Neural progenitor cell (in vitro differentiated cells): ENCODE data around the gene ANKRD11. TPM values are rescaled to one million over a fixed set of nuclear protein-coding genes. Genes with fewer than 3 reads are reported as not detected.

Experiments
- DNase-seq: peaks from one replicate; pipeline ENCODE4 v3.0.0-alpha.2; 2016; ENCODE audit warnings: low spot score
- H2AFZ ChIP-seq: fragments of 200-600 bp; sonication (generic); replicated peaks from 2 replicates; pipeline ENCODE4 v1.6.1; 2016; ENCODE audit warnings: antibody characterized with exemption
- H3F3A ChIP-seq: fragments of 200-600 bp; sonication (generic); 2 replicates; pipeline ENCODE4 v1.6.1; 2016; ENCODE audit warnings: antibody characterized with exemption, low read depth
- H3K27ac ChIP-seq: fragments of 200-600 bp; sonication (generic); 2 replicates; pipeline ENCODE4 v1.5.1; 2016; ENCODE audit warnings: mild to moderate bottlenecking
- H3K27me3 ChIP-seq: fragments of 200-600 bp; sonication (generic); 2 replicates; pipeline ENCODE4 v1.6.1; 2016; ENCODE audit warnings: mild to moderate bottlenecking, moderate library complexity
- H3K36me3 ChIP-seq: fragments of 200-600 bp; sonication (generic); 2 replicates; pipeline ENCODE4 v1.5.1; 2016
- H3K4me1 ChIP-seq: fragments of 200-600 bp; sonication (generic); 2 replicates; pipeline ENCODE4 v1.6.1; 2016; ENCODE audit warnings: mixed run types
- H3K4me2 ChIP-seq: fragments of 200-600 bp; sonication (generic); 2 replicates; pipeline ENCODE4 v1.6.1; 2016
- H3K4me3 ChIP-seq: fragments of 200-600 bp; sonication (generic); 2 replicates; pipeline ENCODE4 v1.5.1; 2016
- H3K79me2 ChIP-seq: fragments of 200-600 bp; sonication (generic); 2 replicates; pipeline ENCODE4 v1.6.1; 2016; ENCODE audit warnings: low read depth
- H3K9ac ChIP-seq: fragments of 200-600 bp; sonication (generic); 2 replicates; pipeline ENCODE4 v1.6.1; 2016
- H3K9me3 ChIP-seq: fragments of 200-600 bp; sonication (generic); 2 replicates; pipeline ENCODE4 v1.5.1; 2016; ENCODE audit warnings: low read depth
- H4K20me1 ChIP-seq: fragments of 200-600 bp; sonication (generic); 2 replicates; pipeline ENCODE4 v1.6.1; 2016; ENCODE audit warnings: low read depth
- H3K27ac Mint-ChIP-seq: 3 replicates; pipeline ENCODE4 v1.8.0; 2021; ENCODE audit warnings: mixed read lengths
- H3K27me3 Mint-ChIP-seq: 2 replicates; pipeline ENCODE4 v1.8.0; 2022; ENCODE audit warnings: low read depth, mild to moderate bottlenecking, inconsistent platforms, moderate library complexity, mixed read lengths; ENCODE audit not compliant: insufficient read depth
- H3K36me3 Mint-ChIP-seq: 3 replicates; pipeline ENCODE4 v1.8.0; 2021; ENCODE audit warnings: mixed read lengths
- H3K4me1 Mint-ChIP-seq: 3 replicates; pipeline ENCODE4 v1.8.0; 2021; ENCODE audit warnings: mixed read lengths
- H3K4me3 Mint-ChIP-seq: 3 replicates; pipeline ENCODE4 v1.8.0; 2021; ENCODE audit warnings: mild to moderate bottlenecking, moderate library complexity, mixed read lengths
- H3K9me3 Mint-ChIP-seq: 3 replicates; pipeline ENCODE4 v1.8.0; 2020; ENCODE audit warnings: mixed read lengths
- EZH2 ChIP-seq: fragments of 200-600 bp; sonication (generic); IDR thresholded peaks from 2 replicates; pipeline ENCODE4 v1.6.1; 2017; ENCODE audit warnings: antibody characterized with exemption, mild to moderate bottlenecking, moderate library complexity
- EZH2phosphoT487 ChIP-seq: fragments of 200-600 bp; sonication (generic); IDR thresholded peaks from 2 replicates; pipeline ENCODE4 v1.6.1; 2017; ENCODE audit warnings: antibody characterized with exemption
- total RNA-seq: library from RNA; depleted of rRNA; stranded (reverse); fragments of >200 nt; gene quantifications from 2 replicates; pipeline ENCODE4 v1.2.3, GENCODE V29; 2015; ENCODE audit warnings: low replicate concordance
- TF ChIP-seq, protein P1 (sequence below): fragments of 200-600 bp; sonication (generic); IDR thresholded peaks from 2 replicates; pipeline ENCODE4 v1.5.1; 2017; ENCODE audit warnings: antibody characterized with exemption, mild to moderate bottlenecking

ANKRD11 gene
- total RNA-seq, 1 donor from 2014 or later = 47.3 TPM

DNA sequence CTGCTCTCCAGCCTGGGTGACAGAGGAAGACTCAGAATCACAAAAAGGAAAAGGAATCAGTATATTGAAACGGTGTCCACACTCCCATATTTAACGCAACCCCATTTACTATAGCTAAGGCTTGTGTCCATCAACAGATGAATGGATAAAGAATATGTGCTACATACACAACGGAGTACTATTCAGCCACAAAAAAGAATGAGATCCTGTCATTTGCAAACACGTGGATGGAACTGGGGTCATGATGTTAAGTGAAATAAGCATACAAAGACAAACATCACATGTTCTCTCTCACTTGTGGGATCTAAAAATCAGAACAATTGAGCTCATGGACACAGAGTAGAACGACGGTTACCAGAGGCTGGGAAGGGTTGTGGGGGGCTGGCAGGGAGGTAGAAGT is 217.7 kb downstream of the ANKRD11 start:
- DNase-seq = no peak
- H3K27ac ChIP-seq = no peak overlapping the region
- no peak overlapping the region for H3K27ac Mint-ChIP-seq
- peaks cover 2% of the 10 kb centered on the region for H3K4me1 Mint-ChIP-seq
- no peaks in the 10 kb centered on the region for H3K9me3 ChIP-seq
- H4K20me1 ChIP-seq = peaks cover 20% of the 10 kb centered on the region
- no peak overlapping the region for H2AFZ ChIP-seq
- H3K36me3 ChIP-seq = no peaks in the 10 kb centered on the region
- peaks cover 7% of the 10 kb centered on the region for H3K79me2 ChIP-seq
- H3K27me3 Mint-ChIP-seq = peaks cover 7% of the 10 kb centered on the region
- H3K4me3 Mint-ChIP-seq = no peak overlapping the region
- no peaks in the 10 kb centered on the region for H3F3A ChIP-seq
- TF ChIP-seq EZH2 (no peak), EZH2phosphoT487 (no peak)
- TF ChIP-seq, protein P1, sequence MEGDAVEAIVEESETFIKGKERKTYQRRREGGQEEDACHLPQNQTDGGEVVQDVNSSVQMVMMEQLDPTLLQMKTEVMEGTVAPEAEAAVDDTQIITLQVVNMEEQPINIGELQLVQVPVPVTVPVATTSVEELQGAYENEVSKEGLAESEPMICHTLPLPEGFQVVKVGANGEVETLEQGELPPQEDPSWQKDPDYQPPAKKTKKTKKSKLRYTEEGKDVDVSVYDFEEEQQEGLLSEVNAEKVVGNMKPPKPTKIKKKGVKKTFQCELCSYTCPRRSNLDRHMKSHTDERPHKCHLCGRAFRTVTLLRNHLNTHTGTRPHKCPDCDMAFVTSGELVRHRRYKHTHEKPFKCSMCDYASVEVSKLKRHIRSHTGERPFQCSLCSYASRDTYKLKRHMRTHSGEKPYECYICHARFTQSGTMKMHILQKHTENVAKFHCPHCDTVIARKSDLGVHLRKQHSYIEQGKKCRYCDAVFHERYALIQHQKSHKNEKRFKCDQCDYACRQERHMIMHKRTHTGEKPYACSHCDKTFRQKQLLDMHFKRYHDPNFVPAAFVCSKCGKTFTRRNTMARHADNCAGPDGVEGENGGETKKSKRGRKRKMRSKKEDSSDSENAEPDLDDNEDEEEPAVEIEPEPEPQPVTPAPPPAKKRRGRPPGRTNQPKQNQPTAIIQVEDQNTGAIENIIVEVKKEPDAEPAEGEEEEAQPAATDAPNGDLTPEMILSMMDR = no peak
- H3K27me3 ChIP-seq = no peaks in the 10 kb centered on the region
- no peak overlapping the region for H3K9ac ChIP-seq
- H3K36me3 Mint-ChIP-seq = peaks cover 26% of the 10 kb centered on the region
- no peak overlapping the region for H3K4me3 ChIP-seq
- no peaks in the 10 kb centered on the region for H3K4me1 ChIP-seq
- no peaks in the 10 kb centered on the region for H3K9me3 Mint-ChIP-seq
- H3K4me2 ChIP-seq = no peak overlapping the region

- no peak overlapping the region for H3K27ac Mint-ChIP-seq
- H3F3A ChIP-seq = no peaks in the 10 kb centered on the region
- no peak overlapping the region for H2AFZ ChIP-seq
- H3K4me1 Mint-ChIP-seq = no peaks in the 10 kb centered on the region
- no peaks in the 10 kb centered on the region for H3K9me3 Mint-ChIP-seq
- no peak overlapping the region for H3K27ac ChIP-seq
- no peak for DNase-seq
- H3K27me3 ChIP-seq = no peaks in the 10 kb centered on the region
- no peak overlapping the region for H3K4me2 ChIP-seq
- no peak overlapping the region for H3K4me3 Mint-ChIP-seq
- peaks cover 23% of the 10 kb centered on the region for H3K36me3 Mint-ChIP-seq
- H4K20me1 ChIP-seq = peaks cover 16% of the 10 kb centered on the region
- H3K4me1 ChIP-seq = no peaks in the 10 kb centered on the region
- TF ChIP-seq, protein P1 = no peak
- TF ChIP-seq EZH2 (no peak), EZH2phosphoT487 (no peak)
- H3K9me3 ChIP-seq = no peaks in the 10 kb centered on the region
- H3K27me3 Mint-ChIP-seq = peaks cover 5% of the 10 kb centered on the region
- H3K36me3 ChIP-seq = no peaks in the 10 kb centered on the region
- H3K4me3 ChIP-seq = no peak overlapping the region
- no peak overlapping the region for H3K9ac ChIP-seq
- H3K79me2 ChIP-seq = peaks cover 7% of the 10 kb centered on the region
These were observed 219.6 kb downstream of the ANKRD11 start for GRCh38 chr16:89270666-89271345.

GRCh38 chr16:89269805-89270665 is 220.3 kb downstream of the ANKRD11 start:
- Histone ChIP-seq H3K36me3 (no peaks in the 10 kb centered on the region), H3K27ac (no peak overlapping the region), H3K9ac (no peak overlapping the region), H3K4me2 (no peak overlapping the region), H3F3A (no peaks in the 10 kb centered on the region), H3K4me1 (no peaks in the 10 kb centered on the region), H2AFZ (no peak overlapping the region), H4K20me1 (peaks cover 16% of the 10 kb centered on the region), H3K4me3 (no peak overlapping the region), H3K79me2 (peaks cover 7% of the 10 kb centered on the region), H3K9me3 (no peaks in the 10 kb centered on the region), H3K27me3 (no peaks in the 10 kb centered on the region)
- no peak for TF ChIP-seq EZH2
- no peak for TF ChIP-seq EZH2phosphoT487
- TF ChIP-seq, protein P1 = no peak
- Mint-ChIP-seq H3K4me1 (no peaks in the 10 kb centered on the region), H3K36me3 (peaks cover 20% of the 10 kb centered on the region), H3K27me3 (peaks cover 5% of the 10 kb centered on the region), H3K27ac (no peak overlapping the region), H3K9me3 (no peaks in the 10 kb centered on the region), H3K4me3 (no peak overlapping the region)
- DNase-seq = no peak
